HG02840 (cell line): ENCODE measurements around the gene PSD2.

Source experiments
- ATAC-seq: cut with Tn5 transposase; IDR thresholded peaks from one replicate; pipeline ENCODE4 v1.9.1; 2021; ENCODE audit warnings: mild to moderate bottlenecking, moderate library complexity, moderate number of reproducible peaks; ENCODE audit not compliant: unreplicated experiment, low FRiP score

PSD2 gene

GRCh38 chr5:139763280-139763929, 32.2 kb upstream of the PSD2 start:
- no peak for ATAC-seq

- no peak for ATAC-seq
Measured at GRCh38 chr5:139763930-139764791, 31.4 kb upstream of the PSD2 start.

- ATAC-seq, result no peak
Measured at GRCh38 chr5:139764886-139765408, 30.7 kb upstream of the PSD2 start.

- ATAC-seq, result peak; percentile 59
Measured at GRCh38 chr5:139765409-139766217, 30.0 kb upstream of the PSD2 start.

DNA sequence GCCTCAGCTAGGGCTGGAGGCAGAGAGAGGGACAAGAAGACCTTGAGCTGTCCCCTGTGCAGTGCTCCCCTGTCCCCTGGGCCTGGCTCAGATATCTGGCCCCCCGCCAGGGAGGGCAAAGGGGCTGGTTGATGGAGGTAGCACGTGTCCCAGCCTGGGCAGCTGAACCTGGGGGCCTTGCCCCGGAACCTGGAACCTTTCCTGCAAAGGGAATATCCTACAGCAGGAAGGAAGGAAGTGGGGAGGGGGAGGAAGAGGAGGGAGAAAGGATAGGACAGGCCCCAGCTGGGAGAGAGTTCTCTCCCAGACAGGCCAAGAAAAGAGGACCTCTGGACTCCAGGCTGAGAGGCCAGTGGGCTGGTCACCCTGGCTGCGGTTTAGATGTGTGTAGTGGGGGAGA, 27.6 kb upstream of the PSD2 start:
- no peak for ATAC-seq

- no peak for ATAC-seq
Measured at GRCh38 chr5:139768807-139769465, 26.7 kb upstream of the PSD2 start.

DNA sequence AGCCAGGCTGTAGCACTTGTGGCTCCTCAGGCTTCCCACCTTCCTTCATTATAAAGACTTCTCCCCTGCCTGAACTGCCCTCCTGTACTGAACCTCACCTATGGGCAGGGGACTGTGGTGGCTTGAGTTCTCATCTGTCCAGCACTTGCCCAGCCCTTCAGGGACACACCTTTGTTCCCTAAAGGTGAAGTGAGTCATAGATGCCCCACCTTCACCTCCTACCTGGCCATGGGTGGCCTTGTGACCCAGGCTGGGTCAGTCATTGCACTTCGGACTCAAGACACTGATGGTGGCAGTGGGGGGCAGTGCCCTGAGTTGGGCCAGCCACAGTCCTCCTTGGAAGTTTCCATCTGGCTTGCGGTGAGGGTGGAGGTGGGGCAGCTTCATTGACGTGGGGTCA, 26.1 kb upstream of the PSD2 start:
- ATAC-seq, result no peak

DNA sequence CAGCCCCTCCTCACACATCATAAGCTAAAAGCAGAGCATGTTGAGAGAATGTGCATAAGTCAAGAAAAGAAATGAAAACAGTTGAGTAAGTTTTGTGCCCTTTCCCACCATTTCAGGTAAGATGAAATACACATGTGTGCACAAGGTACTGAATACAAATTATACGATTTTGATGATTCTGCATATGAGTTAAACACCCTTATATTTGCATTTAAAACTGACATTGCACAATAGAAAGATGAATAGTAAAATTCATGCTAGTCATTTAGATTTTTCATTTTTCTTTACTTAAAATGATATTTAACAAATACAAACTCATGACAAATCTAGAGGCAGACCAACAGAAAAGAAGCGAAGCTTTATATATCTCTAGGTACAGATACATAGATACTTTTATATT, 24.9 kb upstream of the PSD2 start:
- no peak for ATAC-seq

GRCh38 chr5:139772089-139772791, 23.4 kb upstream of the PSD2 start:
- no peak for ATAC-seq

GRCh38 chr5:139772927-139773690, 22.5 kb upstream of the PSD2 start:
- no peak for ATAC-seq

GRCh38 chr5:139774980-139775661, 20.5 kb upstream of the PSD2 start:
- no peak for ATAC-seq

GRCh38 chr5:139775872-139776271, 19.7 kb upstream of the PSD2 start:
- no peak for ATAC-seq

- ATAC-seq, result no peak
Measured at GRCh38 chr5:139776861-139777260, 18.7 kb upstream of the PSD2 start.

GRCh38 chr5:139783436-139783965, 12.1 kb upstream of the PSD2 start:
- no peak for ATAC-seq

- no peak for ATAC-seq
Measured at GRCh38 chr5:139784488-139784887, 11.1 kb upstream of the PSD2 start.

GRCh38 chr5:139787257-139787567, 8.4 kb upstream of the PSD2 start:
- peak; percentile 15 for ATAC-seq

GRCh38 chr5:139787568-139788293, 7.9 kb upstream of the PSD2 start:
- ATAC-seq, result peak; percentile 67
